Loucy (cell line): Measurements from ENCODE around the gene SCN10A.

ENCODE experiments used
- H2AFZ ChIP-seq: fragments of 200-600 bp; sonication (generic); 2 replicates; pipeline ENCODE4 v1.6.0; 2016; ENCODE audit warnings: antibody characterized with exemption, mild to moderate bottlenecking, low read length, moderate library complexity
- H3F3A ChIP-seq: fragments of 200-600 bp; 2 replicates; pipeline ENCODE4 v1.6.0; 2016; ENCODE audit warnings: antibody characterized with exemption, low read depth, mild to moderate bottlenecking
- H3K27me3 ChIP-seq: fragments of 200-600 bp; sonication (generic); 2 replicates; pipeline ENCODE4 v1.6.1; 2014; ENCODE audit warnings: low read length, mild to moderate bottlenecking; ENCODE audit not compliant: insufficient read depth, poor library complexity, severe bottlenecking
- H3K36me3 ChIP-seq: fragments of 200-600 bp; sonication (generic); 2 replicates; pipeline ENCODE4 v1.6.1; 2016; ENCODE audit warnings: low read length; ENCODE audit not compliant: insufficient read depth
- H3K4me1 ChIP-seq: fragments of 200-600 bp; sonication (generic); 2 replicates; pipeline ENCODE4 v1.5.1; 2014; ENCODE audit warnings: low read length, mild to moderate bottlenecking; ENCODE audit not compliant: insufficient read depth, poor library complexity, severe bottlenecking
- H3K4me2 ChIP-seq: fragments of 200-600 bp; sonication (generic); 2 replicates; pipeline ENCODE4 v1.6.0; 2014; ENCODE audit warnings: antibody characterized with exemption, low read length, low read depth, mild to moderate bottlenecking; ENCODE audit not compliant: poor library complexity, severe bottlenecking
- H3K4me3 ChIP-seq: fragments of 200-600 bp; sonication (generic); 2 replicates; pipeline ENCODE4 v1.5.1; 2014; ENCODE audit warnings: low read length, mild to moderate bottlenecking, mixed read lengths; ENCODE audit not compliant: poor library complexity, severe bottlenecking
- H3K79me2 ChIP-seq: fragments of 200-600 bp; sonication (generic); 2 replicates; pipeline ENCODE4 v1.6.1; 2014; ENCODE audit warnings: low read length; ENCODE audit not compliant: insufficient read depth
- H3K9ac ChIP-seq: fragments of 200-600 bp; sonication (generic); 2 replicates; pipeline ENCODE4 v1.6.0; 2014; ENCODE audit warnings: mild to moderate bottlenecking, low read depth, low read length, moderate library complexity; ENCODE audit not compliant: poor library complexity, severe bottlenecking
- H3K9me2 ChIP-seq: fragments of 200-600 bp; sonication (generic); replicated peaks from 2 replicates; pipeline ENCODE4 v1.6.1; 2016; ENCODE audit warnings: low read depth, low read length, mixed read lengths
- H3K9me3 ChIP-seq: fragments of 200-600 bp; sonication (generic); 2 replicates; pipeline ENCODE4 v1.6.1; 2014; ENCODE audit warnings: mild to moderate bottlenecking, antibody characterized with exemption, low read length, low read depth; ENCODE audit not compliant: insufficient read depth
- H4K20me1 ChIP-seq: fragments of 200-600 bp; sonication (generic); 2 replicates; pipeline ENCODE4 v1.6.0; 2014; ENCODE audit warnings: antibody characterized with exemption, low read length, mild to moderate bottlenecking; ENCODE audit not compliant: insufficient read depth, poor library complexity, severe bottlenecking
- EZH2phosphoT487 ChIP-seq: fragments of 200-600 bp; IDR thresholded peaks from 2 replicates; pipeline ENCODE4 v1.6.1; 2018; ENCODE audit warnings: antibody characterized with exemption, mild to moderate bottlenecking, moderate library complexity, borderline replicate concordance
- TF ChIP-seq, protein P1 (sequence below): fragments of 200-600 bp; sonication (generic); conservative IDR thresholded peaks from 2 replicates; pipeline ENCODE4 v1.5.1; 2014; ENCODE audit warnings: mild to moderate bottlenecking, antibody characterized with exemption, low read length

Gene SCN10A

DNA sequence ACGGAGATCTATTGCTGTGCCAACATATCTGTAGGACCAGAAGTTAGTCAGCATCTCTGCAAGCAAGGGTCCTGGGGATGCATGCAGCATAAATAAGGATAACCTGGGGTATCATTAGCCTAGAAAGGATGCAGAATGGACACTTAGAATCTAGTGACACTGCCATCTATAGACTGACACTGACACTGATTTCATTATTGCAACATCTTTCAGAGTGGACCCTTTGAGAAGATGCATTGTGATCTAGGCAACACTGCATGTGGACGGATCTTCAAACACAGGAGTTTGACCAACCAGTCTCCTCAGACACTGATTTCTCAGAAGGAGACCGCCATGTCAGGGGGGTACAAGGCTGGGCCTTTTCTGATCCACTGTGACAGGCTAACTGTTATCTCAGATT, 52.4 kb downstream of the SCN10A start:
- Histone ChIP-seq H3K27me3 (no peaks in the 10 kb centered on the region), H3K9ac (no peak overlapping the region), H3K4me3 (no peak overlapping the region), H4K20me1 (no peaks in the 10 kb centered on the region), H3K9me3 (no peaks in the 10 kb centered on the region), H3K36me3 (no peaks in the 10 kb centered on the region), H3K4me1 (no peaks in the 10 kb centered on the region), H3F3A (no peaks in the 10 kb centered on the region), H3K4me2 (no peak overlapping the region), H3K79me2 (no peaks in the 10 kb centered on the region), H3K9me2 (no peaks in the 10 kb centered on the region), H2AFZ (no peak overlapping the region)
- no peak for TF ChIP-seq EZH2phosphoT487
- TF ChIP-seq, protein P1, sequence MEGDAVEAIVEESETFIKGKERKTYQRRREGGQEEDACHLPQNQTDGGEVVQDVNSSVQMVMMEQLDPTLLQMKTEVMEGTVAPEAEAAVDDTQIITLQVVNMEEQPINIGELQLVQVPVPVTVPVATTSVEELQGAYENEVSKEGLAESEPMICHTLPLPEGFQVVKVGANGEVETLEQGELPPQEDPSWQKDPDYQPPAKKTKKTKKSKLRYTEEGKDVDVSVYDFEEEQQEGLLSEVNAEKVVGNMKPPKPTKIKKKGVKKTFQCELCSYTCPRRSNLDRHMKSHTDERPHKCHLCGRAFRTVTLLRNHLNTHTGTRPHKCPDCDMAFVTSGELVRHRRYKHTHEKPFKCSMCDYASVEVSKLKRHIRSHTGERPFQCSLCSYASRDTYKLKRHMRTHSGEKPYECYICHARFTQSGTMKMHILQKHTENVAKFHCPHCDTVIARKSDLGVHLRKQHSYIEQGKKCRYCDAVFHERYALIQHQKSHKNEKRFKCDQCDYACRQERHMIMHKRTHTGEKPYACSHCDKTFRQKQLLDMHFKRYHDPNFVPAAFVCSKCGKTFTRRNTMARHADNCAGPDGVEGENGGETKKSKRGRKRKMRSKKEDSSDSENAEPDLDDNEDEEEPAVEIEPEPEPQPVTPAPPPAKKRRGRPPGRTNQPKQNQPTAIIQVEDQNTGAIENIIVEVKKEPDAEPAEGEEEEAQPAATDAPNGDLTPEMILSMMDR: peak; percentile 14; the same call in 1 of the 2 replicates

DNA sequence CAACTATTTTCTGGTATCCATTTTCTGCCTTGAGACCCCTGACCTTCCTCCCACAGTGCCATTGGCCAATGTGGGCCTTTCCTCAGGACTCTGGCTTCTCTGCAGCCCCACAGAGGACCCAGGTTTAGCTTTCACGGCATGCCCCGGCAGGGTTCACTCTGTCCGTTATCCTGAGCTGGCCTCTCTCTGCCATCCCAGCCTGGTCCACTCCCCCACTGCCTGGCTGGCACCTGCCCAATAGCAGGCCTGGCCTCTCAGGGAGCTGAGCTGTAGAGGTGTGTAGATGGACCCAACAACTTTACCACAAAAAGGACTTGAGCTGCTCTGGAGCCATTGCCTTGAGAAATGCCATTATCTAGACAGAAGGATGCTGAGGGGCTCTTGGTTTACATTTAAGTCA, 57.5 kb downstream of the SCN10A start:
- H3K4me2 ChIP-seq: no peak overlapping the region
- no peaks in the 10 kb centered on the region for H3K27me3 ChIP-seq
- H2AFZ ChIP-seq: no peak overlapping the region
- H3F3A ChIP-seq: no peaks in the 10 kb centered on the region
- H3K36me3 ChIP-seq: no peaks in the 10 kb centered on the region
- no peaks in the 10 kb centered on the region for H3K79me2 ChIP-seq
- no peaks in the 10 kb centered on the region for H4K20me1 ChIP-seq
- no peaks in the 10 kb centered on the region for H3K9me3 ChIP-seq
- no peaks in the 10 kb centered on the region for H3K4me1 ChIP-seq
- H3K9me2 ChIP-seq: no peaks in the 10 kb centered on the region
- TF ChIP-seq, protein P1: no peak
- no peak for TF ChIP-seq EZH2phosphoT487
- H3K4me3 ChIP-seq: no peak overlapping the region
- H3K9ac ChIP-seq: no peak overlapping the region

DNA sequence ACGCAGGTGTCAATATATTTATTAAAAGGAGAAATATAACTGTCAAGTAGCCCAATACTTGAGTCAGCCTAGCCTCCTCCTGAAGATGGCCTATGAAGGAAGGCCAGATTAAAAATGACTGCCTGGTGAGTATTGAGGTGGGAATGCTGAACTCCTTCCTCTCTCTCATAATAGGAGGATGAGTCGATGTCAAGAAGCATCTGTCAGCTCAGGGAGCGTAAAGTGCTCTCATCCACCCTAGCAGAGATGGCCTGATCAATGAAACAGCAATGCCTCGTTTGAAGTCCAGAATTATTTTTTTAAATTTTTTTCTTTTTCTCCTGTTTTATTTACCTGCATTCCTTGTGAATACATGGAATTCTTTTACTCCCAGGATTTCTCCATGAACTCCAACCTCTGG, 58.3 kb downstream of the SCN10A start:
- no peaks in the 10 kb centered on the region for H3K9me2 ChIP-seq
- TF ChIP-seq, protein P1: no peak
- TF ChIP-seq EZH2phosphoT487: no peak
- H2AFZ ChIP-seq: no peak overlapping the region
- no peaks in the 10 kb centered on the region for H3K36me3 ChIP-seq
- no peaks in the 10 kb centered on the region for H4K20me1 ChIP-seq
- H3K4me3 ChIP-seq: no peak overlapping the region
- H3F3A ChIP-seq: no peaks in the 10 kb centered on the region
- no peak overlapping the region for H3K4me2 ChIP-seq
- no peak overlapping the region for H3K9ac ChIP-seq
- no peaks in the 10 kb centered on the region for H3K27me3 ChIP-seq
- no peaks in the 10 kb centered on the region for H3K4me1 ChIP-seq
- H3K9me3 ChIP-seq: no peaks in the 10 kb centered on the region
- H3K79me2 ChIP-seq: no peaks in the 10 kb centered on the region
